Ovary (tissue), 9 donors: ENCODE data around the gene HDLBP. TPM values are rescaled to one million over a fixed set of nuclear protein-coding genes. Genes with fewer than 3 reads are reported as not detected.
A peak's percentile ranks its signal among the peaks of the same experiment; 100 is the strongest.

Experiments used
- DNase-seq, 5 donors: peaks; one replicate each; pipeline ENCODE4 v3.0.0-alpha.2; 2019 to 2020
- H3K27ac ChIP-seq, 2 donors: fragments of 200-600 bp; one replicate each; pipeline versions ENCODE4 v1.5.1 to v1.8.0; 2019 to 2022
- H3K27me3 ChIP-seq: fragments of 200-600 bp; one replicate; pipeline ENCODE4 v1.8.0; 2022
- H3K36me3 ChIP-seq: fragments of 200-600 bp; sonication (generic); one replicate; pipeline ENCODE4 v1.5.1; 2019
- H3K4me1 ChIP-seq: one replicate; pipeline ENCODE4 v1.8.1; 2013; ENCODE audit warnings: mild to moderate bottlenecking, moderate library complexity; ENCODE audit not compliant: insufficient read depth
- H3K4me3 ChIP-seq: fragments of 200-600 bp; sonication (generic); one replicate; pipeline ENCODE4 v1.5.1; 2017
- H3K9me3 ChIP-seq, 2 donors: fragments of 200-600 bp in 1 of 2; sonication (generic) in 1 of 2; one replicate each; pipeline versions ENCODE4 v1.5.1 to v1.8.1; 2013 to 2019; ENCODE audit warnings: mild to moderate bottlenecking in 1 of 2, moderate library complexity in 1 of 2
- CTCF ChIP-seq, 3 donors: fragments of 450-650 bp in 2 of 3; fragments of 200-600 bp in 1 of 3; IDR thresholded peaks; one replicate each; pipeline versions ENCODE4 v1.5.1 to v1.8.0; 2016 to 2022; ENCODE audit warnings: antibody characterized with exemption in 3 of 3, mild to moderate bottlenecking in 1 of 3
- EP300 ChIP-seq: sonication (generic); formaldehyde crosslinking; IDR thresholded peaks from one replicate; pipeline ENCODE4 v1.6.1; 2017; ENCODE audit warnings: antibody characterized with exemption
- POLR2A ChIP-seq: fragments of 450-650 bp; IDR thresholded peaks from one replicate; pipeline ENCODE4 v1.6.1; 2017; ENCODE audit warnings: antibody characterized with exemption, mild to moderate bottlenecking, moderate library complexity
- WGBS, 3 donors: extraction: QIAGEN DNeasy Blood & Tissue Kit in 1 of 3; methylation state at CpG; one replicate each; pipeline versions ENCODE4 v1.1.5 to v1.1.7; 2013 to 2017; 5-methylcytosine and 5-hydroxymethylcytosine counted together
- intact Hi-C, 4 donors: fragments of 100-400 bp; cut with DNase I; formaldehyde crosslinking; loops; one replicate each; pipeline versions ENCODE4 v1.11.0 to v1.15.1; 2022 to 2023
- polyA plus RNA-seq, 2 donors: library from polyadenylated mRNA; stranded (reverse); fragments of 200-250 nt in 1 of 2; fragments of 350-450 nt in 1 of 2; fragmentation: Illumina TruSeq in 1 of 2; extraction: RNeasy Lipid Tissue Mini Kit (QIAGEN cat#74804) in 1 of 2; gene quantifications; one replicate each; pipeline ENCODE4 v1.2.3, GENCODE V29; 2013 to 2014
- total RNA-seq, 7 donors: library from RNA; depleted of rRNA in 2 of 7; stranded (reverse); fragments of >200 nt in 2 of 7; fragmentation: NEBNext Ultra II Directional in 3 of 7; extraction: Animal tissue kit (Norgen Biotek cat#: 25700) in 3 of 7; gene quantifications; one replicate each; pipeline versions ENCODE4 v1.1.0 to v1.2.4, GENCODE V29; 2016 to 2023
- donor health status: DM: no; HTN: no; CAD: no; lungs with moderate emphysema.
- donor health status: DM: no; HTN: no; CAD: no.
- donor health status: Bipolar disorder and iron deficiency.
- donor health status: DM: yes; HTN: yes; CAD: no.
- donor health status: DM: no; HTN: no; CAD: no.
- donor health status: DM: yes; HTN: yes; CAD: no.

The HDLBP gene
- total and polyA plus RNA-seq, 9 donors: 145 to 616 (median 359) TPM

GRCh38 chr2:241355983-241356870, 40.8 kb upstream of the HDLBP start, which contains the start of gene FARP2:
Gene FARP2 (plus strand): TSS chr2:241356285. CDS start chr2:241373108, 16,823 bp downstream.
- H3K27me3 ChIP-seq: no peaks in the 10 kb centered on the region
- peak within 1 kb of the TSS; percentile 63 for H3K4me3 ChIP-seq
- peak; percentile 81 for TF ChIP-seq POLR2A
- no peak for TF ChIP-seq CTCF (IDR thresholded peaks at IDR 0.05)
- 0 to 1% (median 1%) methylated on average over 87 to 101 of the region's 101 CpGs for WGBS, 3 donors
- no peaks in the 10 kb centered on the region for H3K9me3 ChIP-seq
- intact Hi-C loops: loop anchor here in 2 of 4 donors (2.0 to 5.0 kb wide), 2 partner anchors 41 to 151 kb away; partner anchors contain the start of genes HDLBP (in 1 of the 2), SEPTIN2 (in 1 of the 2) and STK25 (in 1 of the 2)
- peak; percentile 99 to 100 (median 100) for DNase-seq
- peak within 1 kb of the TSS; percentile 18 to 87 for H3K27ac ChIP-seq
- no peaks in the 10 kb centered on the region for H3K36me3 ChIP-seq
- H3K4me1 ChIP-seq: peaks cover 15% of the 10 kb centered on the region

GRCh38 chr2:241354668-241355658, 39.5 kb upstream of the HDLBP start:
- WGBS, 3 donors: 12 to 22% (median 17%) methylated on average over 35 to 40 of the region's 40 CpGs
- intact Hi-C loops: loop anchor here in 1 of 4 donors (5.0 kb wide), 1 partner anchor 152 kb away; the partner anchor contains the start of gene STK25
- DNase-seq: peak; percentile 82 to 91 (median 87)
- peak overlapping the region in 1 of 2 donors; percentile 69 for H3K27ac ChIP-seq
- TF ChIP-seq EP300: no peak
- TF ChIP-seq POLR2A: no peak
- TF ChIP-seq CTCF (IDR thresholded peaks at IDR 0.05): no peak
- H3K4me1 ChIP-seq: peaks cover 13% of the 10 kb centered on the region
- no peaks in the 10 kb centered on the region for H3K36me3 ChIP-seq
- peak overlapping the region; percentile 29 for H3K4me3 ChIP-seq
- H3K9me3 ChIP-seq: no peaks in the 10 kb centered on the region
- no peaks in the 10 kb centered on the region for H3K27me3 ChIP-seq

- TF ChIP-seq POLR2A (no peak), CTCF (IDR thresholded peaks at IDR 0.05) (no peak), EP300 (no peak)
- no peak overlapping the region for H3K4me3 ChIP-seq
- no peaks in the 10 kb centered on the region for H3K9me3 ChIP-seq
- WGBS, 3 donors: 72 to 86% (median 78%) methylated on average over 3 of the region's 3 CpGs
- intact Hi-C loops: no loop called here
- no peak overlapping the region for H3K27ac ChIP-seq
- no peak for DNase-seq
- H3K27me3 ChIP-seq: no peaks in the 10 kb centered on the region
- H3K36me3 ChIP-seq: no peaks in the 10 kb centered on the region
- peaks cover 4% of the 10 kb centered on the region for H3K4me1 ChIP-seq
Measured at GRCh38 chr2:241352227-241352626, 36.8 kb upstream of the HDLBP start.

- no peak overlapping the region for H3K4me3 ChIP-seq
- no peak overlapping the region for H3K27ac ChIP-seq
- no peaks in the 10 kb centered on the region for H3K27me3 ChIP-seq
- intact Hi-C loops: no loop called here
- DNase-seq: no peak
- H3K36me3 ChIP-seq: no peaks in the 10 kb centered on the region
- 14 to 36% (median 26%) methylated on average over 3 of the region's 3 CpGs for WGBS, 3 donors
- H3K4me1 ChIP-seq: peaks cover 3% of the 10 kb centered on the region
- TF ChIP-seq CTCF (IDR thresholded peaks at IDR 0.05) (no peak), POLR2A (no peak), EP300 (no peak)
- H3K9me3 ChIP-seq: no peaks in the 10 kb centered on the region
Measured at GRCh38 chr2:241351640-241352031, 36.2 kb upstream of the HDLBP start.
